Measurements from ENCODE around the gene MMRN1. TPM values are rescaled to one million over a fixed set of nuclear protein-coding genes. Genes with fewer than 3 reads are reported as not detected.

Gene MMRN1
- total RNA-seq, 1 experiment from 2014 or later: 0.12 TPM

GRCh38 chr4:89995006-89995405 lies 100.4 kb downstream of the MMRN1 start:
- DNase-seq (ENCODE audit: extremely low read depth, low read depth): no peak

- no peak for DNase-seq (ENCODE audit: extremely low read depth, low read depth)
Measured at GRCh38 chr4:89995814-89996213, 101.2 kb downstream of the MMRN1 start.

- DNase-seq (ENCODE audit: extremely low read depth, low read depth): no peak
Measured at GRCh38 chr4:89997171-89997704, 102.6 kb downstream of the MMRN1 start.

DNA sequence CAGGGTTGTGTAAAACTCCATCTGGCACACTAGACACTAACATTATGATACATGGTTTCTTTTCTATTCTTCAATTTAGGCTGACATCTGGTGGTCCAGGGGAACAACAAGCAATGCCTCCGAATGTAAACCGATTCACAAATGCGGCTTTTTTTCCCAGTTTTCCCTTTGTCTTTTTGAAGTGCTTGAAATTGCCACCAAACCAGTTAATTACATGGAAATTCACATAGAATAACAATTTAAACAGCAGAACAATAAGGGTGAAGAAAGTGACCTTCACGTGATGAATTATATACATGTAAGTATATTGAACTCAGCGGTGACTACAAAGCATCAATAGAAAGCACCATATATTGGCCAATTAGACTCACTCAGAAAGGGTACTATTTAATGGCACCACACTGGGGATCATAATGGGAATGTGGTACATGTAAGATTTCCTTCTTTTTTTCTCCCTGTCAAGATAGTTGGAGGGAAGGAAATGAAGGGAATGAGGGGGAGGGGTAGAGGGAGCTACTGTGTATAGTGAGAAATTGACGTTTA lies 103.9 kb downstream of the MMRN1 start:
- no peak for DNase-seq (ENCODE audit: extremely low read depth, low read depth)

GRCh38 chr4:90001023-90001422 lies 106.4 kb downstream of the MMRN1 start:
- DNase-seq (ENCODE audit: extremely low read depth, low read depth): no peak

GRCh38 chr4:90002441-90003062 lies 107.9 kb downstream of the MMRN1 start:
- DNase-seq (ENCODE audit: extremely low read depth, low read depth): no peak

Other genes starting within 250 kb of the MMRN1 start
- gene SNCA, start 57.7 kb upstream of the MMRN1 start, total RNA-seq (2014; rRNA removed; shearing (Covaris generic)): 99.1 and 110 TPM in 2 replicates
- gene CCSER1, start 232.5 kb downstream of the MMRN1 start, total RNA-seq (2014; rRNA removed; shearing (Covaris generic)): 1.1 and 2.4 TPM in 2 replicates